NCI-H345 treated with DMSO at 0.1 percent for 48 hours (cell line): ENCODE measurements around the gene COL10A1.

Experiments used
- DNase-seq: peaks from one replicate; lab custom pipeline; 2025; ENCODE audit not compliant: unreplicated experiment; lab: John Stamatoyannopoulos, UW

COL10A1 gene

GRCh38 chr6:116126032-116126431 lies at the start of gene COL10A1:
Gene COL10A1 (minus strand): TSS chr6:116126132. CDS start chr6:116125492, 640 bp downstream.
- DNase-seq: no peak

- DNase-seq: no peak
Measured at GRCh38 chr6:116175344-116175743, 49.4 kb upstream of the COL10A1 start.

- DNase-seq: no peak
Measured at GRCh38 chr6:116173928-116174327, 48.0 kb upstream of the COL10A1 start.

- no peak for DNase-seq
Measured at GRCh38 chr6:116170358-116171057, 44.6 kb upstream of the COL10A1 start.

GRCh38 chr6:116169880-116170279 lies 43.9 kb upstream of the COL10A1 start:
- no peak for DNase-seq

- no peak for DNase-seq
Measured at GRCh38 chr6:116168148-116168547, 42.2 kb upstream of the COL10A1 start.

- no peak for DNase-seq
Measured at GRCh38 chr6:116166369-116166768, 40.4 kb upstream of the COL10A1 start.

GRCh38 chr6:116165596-116165995 lies 39.7 kb upstream of the COL10A1 start:
- DNase-seq: no peak

GRCh38 chr6:116159782-116160524 lies 34.0 kb upstream of the COL10A1 start:
- no peak for DNase-seq

- no peak for DNase-seq
Measured at GRCh38 chr6:116158641-116159040, 32.7 kb upstream of the COL10A1 start.

GRCh38 chr6:116157391-116157790 lies 31.5 kb upstream of the COL10A1 start:
- DNase-seq: no peak

- DNase-seq: no peak
Measured at GRCh38 chr6:116156405-116157326, 30.7 kb upstream of the COL10A1 start.

GRCh38 chr6:116154887-116155286 lies 29.0 kb upstream of the COL10A1 start:
- no peak for DNase-seq

- no peak for DNase-seq
Measured at GRCh38 chr6:116152620-116153019, 26.7 kb upstream of the COL10A1 start.

GRCh38 chr6:116145803-116146675 lies 20.1 kb upstream of the COL10A1 start:
- no peak for DNase-seq

- DNase-seq: no peak
Measured at GRCh38 chr6:116144605-116145004, 18.7 kb upstream of the COL10A1 start.

GRCh38 chr6:116139917-116140316 lies 14.0 kb upstream of the COL10A1 start:
- DNase-seq: no peak

GRCh38 chr6:116136933-116137340 lies 11.0 kb upstream of the COL10A1 start:
- DNase-seq: no peak

- no peak for DNase-seq
Measured at GRCh38 chr6:116136373-116136772, 10.4 kb upstream of the COL10A1 start.

- no peak for DNase-seq
Measured at GRCh38 chr6:116133453-116133852, 7.5 kb upstream of the COL10A1 start.
